Measurements from ENCODE around the gene KLHL18. TPM values are rescaled to one million over a fixed set of nuclear protein-coding genes. Genes with fewer than 3 reads are reported as not detected.

The KLHL18 gene
- total and polyA plus RNA-seq, 2 of the 4 experiments (the other 2 are of a cell fraction) = 29.1 to 76.2 TPM

GRCh38 chr3:47370887-47371697 is 88.3 kb downstream of the KLHL18 start:
- TF ChIP-seq RCOR1 (IDR thresholded peaks at IDR 0.05; ENCODE audit: insufficient replicate concordance, low read length) (no peak), BHLHE40 (IDR thresholded peaks at IDR 0.05; ENCODE audit: low read depth, low read length) (no peak), NFE2L2 (IDR thresholded peaks at IDR 0.05; ENCODE audit: low read depth, low read length) (no peak), FOS (IDR thresholded peaks at IDR 0.05; ENCODE audit: low read depth, low read length) (no peak), SMC3 (IDR thresholded peaks at IDR 0.05; ENCODE audit: low read depth, low read length) (peak; percentile 22; the same call in 1 of the 2 replicates), POLR2A (IDR thresholded peaks at IDR 0.05; ENCODE audit: low read depth, low read length) (no peak), CTCF (conservative IDR thresholded peaks at IDR 0.05; ENCODE audit: low read depth, low read length) (peak; percentile 37), RFX5 (IDR thresholded peaks at IDR 0.05; ENCODE audit: low read depth, low read length) (no peak), USF2 (IDR thresholded peaks at IDR 0.05; ENCODE audit: low read depth, low read length) (no peak), RAD21 (IDR thresholded peaks at IDR 0.05; ENCODE audit: low read length) (peak; percentile 49)
- Histone ChIP-seq H2BK15ac (ENCODE audit: low read depth, low read length) (no peak overlapping the region), H3K4ac (ENCODE audit: low read depth, low read length) (no peak overlapping the region), H3K27ac (ENCODE audit: insufficient read depth, low read length) (no peak overlapping the region), H3K9me1 (ENCODE audit: insufficient read depth, low read length) (no peaks in the 10 kb centered on the region), H2AFZ (replicated peaks; ENCODE audit: low read length, poor library complexity) (peak overlapping the region; percentile 48), H3K27me3 (ENCODE audit: control insufficient read depth, insufficient read depth, low read length) (no peaks in the 10 kb centered on the region; the same call in none of the 2 replicates), H3K36me3 (ENCODE audit: control insufficient read depth, insufficient read depth, low read length) (no peaks in the 10 kb centered on the region), H3K14ac (replicated peaks; ENCODE audit: low read depth, low read length) (no peak overlapping the region), H3K56ac (ENCODE audit: extremely low read depth, insufficient read depth, low read length) (no peak overlapping the region), H2BK120ac (ENCODE audit: low read depth, low read length) (no peak overlapping the region), H3K4me3 (ENCODE audit: insufficient read depth, low read depth, low read length) (no peak overlapping the region), H4K20me1 (ENCODE audit: insufficient read depth, low read length) (no peaks in the 10 kb centered on the region), H4K91ac (ENCODE audit: insufficient read depth, low read depth, low read length) (no peak overlapping the region), H3K79me1 (ENCODE audit: low read depth in 1 of 2, low read length in 2 of 2) (no peaks in the 10 kb centered on the region; a peak in 1 of 4 replicates), H4K8ac (ENCODE audit: low read depth in 2 of 2, low read length in 2 of 2) (no peak overlapping the region), H2BK5ac (ENCODE audit: low read depth, low read length, poor library complexity, severe bottlenecking) (no peak overlapping the region), H3K9me3 (ENCODE audit: control insufficient read depth, insufficient read depth, low read length) (no peaks in the 10 kb centered on the region), H2BK20ac (ENCODE audit: low read depth, low read length) (no peak overlapping the region), H3K4me2 (ENCODE audit: low read depth, low read length) (no peak overlapping the region), H2AK9ac (replicated peaks; ENCODE audit: low read depth, low read length, poor library complexity) (peak overlapping the region; percentile 0), H2AK5ac (ENCODE audit: low read depth, low read length) (no peak overlapping the region), H3K4me1 (ENCODE audit: control insufficient read depth, insufficient read depth, low read length) (no peaks in the 10 kb centered on the region), H3K18ac (ENCODE audit: low read depth, low read length) (no peak overlapping the region), H3K9ac (ENCODE audit: low read depth, low read length) (no peak overlapping the region; the same call in 1 of the 2 replicates), H4K5ac (ENCODE audit: low read depth, low read length) (no peak overlapping the region), H3K23ac (ENCODE audit: low read depth, low read length) (no peak overlapping the region)
- DNase-seq (no peak), ATAC-seq (ENCODE audit: low read depth) (peak; percentile 70)
- no TSS peak for BruUV-seq (replicated peaks)
- in situ Hi-C loops (cut with MboI; ENCODE audit: low sequenced_read_pairs) = loop anchor here (25.0 kb wide), 1 partner anchor 659 kb away; the partner anchor contains the start of genes PRSS50 and TMIE
- CTCF ChIA-PET = interaction anchor here (0.5 kb wide), 1 partner anchor 31 kb away, joined by 3 read pairs; no protein-coding TSS in a partner anchor
- POLR2A ChIA-PET (ENCODE audit: unreplicated experiment) = interaction anchor here (0.5 kb wide), 1 partner anchor 24 kb away, joined by 3 read pairs; no protein-coding TSS in a partner anchor
- dilution Hi-C loops (cut with HindIII; ENCODE audit: low sequenced_read_pairs, unreplicated experiment) = no loop called here
- WGBS, 2 experiments (ENCODE audit: extremely low coverage in 2 of 2, insufficient read length in 1 of 2) = 60% methylated on average over 1 of the region's 13 CpGs; no CpG with 5 or more reads in 1 of the 2 experiments
- intact Hi-C loops (cut with micrococcal nuclease) = loop anchor here (2.0 to 5.0 kb wide), 2 partner anchors 504 to 666 kb away; no protein-coding TSS in a partner anchor

Measured in IMR-90 (cell line).